ENCODE results near the gene ZNG1F.
"Not testable (repeated sequence)": the region's sequence is repeated elsewhere in the genome, so short reads cannot be mapped to it uniquely, and the experiment has no call there.

Gene ZNG1F

DNA sequence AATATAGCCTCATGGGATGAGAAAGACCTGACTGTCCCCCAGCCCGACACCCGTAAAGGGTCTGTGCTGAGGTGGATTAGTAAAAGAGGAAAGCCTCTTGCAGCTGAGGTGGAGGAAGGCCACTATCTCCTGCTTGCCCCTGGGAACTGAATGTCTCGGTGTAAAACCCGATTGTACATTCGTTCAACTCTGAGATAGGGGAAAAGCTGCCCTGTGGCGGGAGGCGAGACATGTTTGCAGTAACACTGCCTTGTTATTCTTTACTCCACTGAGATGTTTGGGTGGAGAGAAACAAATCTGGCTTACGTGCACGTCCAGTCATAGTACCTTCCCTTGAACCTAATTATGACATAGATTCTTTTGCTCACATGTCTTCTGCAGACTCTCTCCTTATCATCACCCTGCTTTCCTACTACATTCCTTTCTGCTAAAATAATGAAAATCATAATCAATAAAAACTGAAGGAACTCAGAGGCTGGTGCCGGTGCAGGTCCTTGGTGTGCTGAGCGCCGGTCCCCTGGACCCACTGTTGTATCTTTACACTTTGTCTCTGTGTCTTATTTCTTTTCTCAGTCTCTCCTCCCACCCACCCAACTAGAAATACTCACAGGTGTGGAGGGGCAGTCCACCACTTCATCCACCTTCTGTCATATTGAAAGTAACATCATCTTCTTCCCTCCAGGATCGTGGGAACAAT, 83.4 kb downstream of the ZNG1F start:
- 66 to 79% methylated on average over 6 of the region's 13 CpGs for WGBS, 2 experiments
- peaks cover 23% of the 10 kb centered on the region for H3K27me3 ChIP-seq (ENCODE audit: control insufficient read depth, insufficient read depth, low read length, poor library complexity, severe bottlenecking)
- not testable (repeated sequence) for H3K27ac ChIP-seq (ENCODE audit: insufficient read depth, low read depth, low read length, poor library complexity, severe bottlenecking); H3K9me3 ChIP-seq (ENCODE audit: control insufficient read depth, low read length); H3K4me3 ChIP-seq (ENCODE audit: insufficient read depth, low read depth, low read length); H3K36me3 ChIP-seq (ENCODE audit: control insufficient read depth, insufficient read depth, low read length); H3K4me1 ChIP-seq (ENCODE audit: control insufficient read depth, insufficient read depth, low read length)

DNA sequence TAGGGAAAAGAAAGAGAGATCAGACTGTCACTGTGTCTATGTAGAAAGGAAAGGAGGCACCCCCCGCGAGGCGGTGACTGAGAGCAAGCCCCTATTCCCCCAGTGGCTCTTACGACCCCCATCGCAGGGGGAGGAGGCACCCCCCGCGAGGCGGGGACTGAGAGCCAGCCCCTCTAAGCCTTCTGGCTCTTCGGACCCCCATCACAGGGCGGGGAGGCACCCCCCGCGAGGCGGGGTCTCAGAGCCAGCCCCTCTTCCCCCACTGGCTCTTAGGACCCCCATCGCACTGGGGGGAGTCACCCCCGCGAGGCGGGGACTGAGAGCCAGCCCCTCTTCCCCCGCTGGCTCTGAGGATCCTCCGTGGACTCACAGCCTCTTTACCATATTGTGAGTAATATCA, 84.6 kb downstream of the ZNG1F start:
- WGBS, 2 experiments: 33 to 50% methylated on average over 3 to 11 of the region's 19 CpGs
- H3K9me3 ChIP-seq (ENCODE audit: control insufficient read depth, low read length): not testable (repeated sequence)

DNA sequence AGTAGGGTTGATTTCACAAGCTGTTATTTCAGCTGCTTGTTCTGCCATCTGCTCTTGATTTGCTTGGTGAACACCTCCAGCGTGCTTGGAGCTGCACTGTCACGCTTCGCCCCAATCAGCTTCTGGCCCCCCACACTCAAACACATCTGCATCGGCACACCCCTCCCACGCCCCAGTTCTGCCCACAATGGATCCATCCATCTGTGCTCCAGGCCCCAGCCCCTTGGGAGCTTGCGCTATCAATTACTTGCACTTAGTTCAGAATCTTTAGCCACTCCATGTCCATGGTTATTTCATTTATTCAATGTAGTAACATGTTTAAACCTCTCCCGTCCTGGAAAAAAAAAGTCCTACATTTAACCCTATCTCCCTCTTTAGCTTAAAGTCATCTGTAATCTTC, 88.6 kb downstream of the ZNG1F start:
- H3K9me3 ChIP-seq (ENCODE audit: control insufficient read depth, low read length); H3K4me1 ChIP-seq (ENCODE audit: control insufficient read depth, insufficient read depth, low read length); H3K27ac ChIP-seq (ENCODE audit: insufficient read depth, low read depth, low read length, poor library complexity, severe bottlenecking); H3K4me3 ChIP-seq (ENCODE audit: insufficient read depth, low read depth, low read length); H3K36me3 ChIP-seq (ENCODE audit: control insufficient read depth, insufficient read depth, low read length); H3K27me3 ChIP-seq (ENCODE audit: control insufficient read depth, insufficient read depth, low read length, poor library complexity, severe bottlenecking): not testable (repeated sequence)
- 72 to 84% methylated on average over 3 to 4 of the region's 7 CpGs for WGBS, 2 experiments

More for the DNA sequence above, 84.6 kb downstream of the ZNG1F start:
- peaks cover 22% of the 10 kb centered on the region for H3K27me3 ChIP-seq (ENCODE audit: control insufficient read depth, insufficient read depth, low read length, poor library complexity, severe bottlenecking)
- not testable (repeated sequence) for H3K4me1 ChIP-seq (ENCODE audit: control insufficient read depth, insufficient read depth, low read length); H3K27ac ChIP-seq (ENCODE audit: insufficient read depth, low read depth, low read length, poor library complexity, severe bottlenecking); H3K4me3 ChIP-seq (ENCODE audit: insufficient read depth, low read depth, low read length); H3K36me3 ChIP-seq (ENCODE audit: control insufficient read depth, insufficient read depth, low read length)

DNA sequence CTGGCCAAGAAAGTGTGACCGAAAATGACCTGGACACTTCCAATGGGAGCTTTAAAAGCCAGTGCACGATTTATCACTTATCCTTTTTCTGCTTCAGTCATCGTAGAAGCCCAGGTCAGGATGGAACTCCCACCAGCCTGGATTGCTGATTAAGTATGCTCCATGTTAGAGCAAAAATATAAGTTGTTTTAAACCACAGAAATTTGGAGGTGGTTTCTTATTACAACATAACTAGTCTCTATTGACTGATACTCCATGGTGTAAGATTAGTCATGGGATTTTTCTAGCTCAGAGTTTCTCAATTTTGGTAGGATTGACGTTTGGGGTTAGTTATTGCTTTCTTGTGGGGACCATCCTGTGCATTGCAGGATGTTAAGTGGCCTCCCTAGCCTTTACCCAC, 90.4 kb downstream of the ZNG1F start:
- H3K4me3 ChIP-seq (ENCODE audit: insufficient read depth, low read depth, low read length); H3K27me3 ChIP-seq (ENCODE audit: control insufficient read depth, insufficient read depth, low read length, poor library complexity, severe bottlenecking); H3K9me3 ChIP-seq (ENCODE audit: control insufficient read depth, low read length); H3K27ac ChIP-seq (ENCODE audit: insufficient read depth, low read depth, low read length, poor library complexity, severe bottlenecking); H3K4me1 ChIP-seq (ENCODE audit: control insufficient read depth, insufficient read depth, low read length); H3K36me3 ChIP-seq (ENCODE audit: control insufficient read depth, insufficient read depth, low read length): not testable (repeated sequence)
- WGBS, 2 experiments: 80% methylated on average over 3 of the region's 4 CpGs

DNA sequence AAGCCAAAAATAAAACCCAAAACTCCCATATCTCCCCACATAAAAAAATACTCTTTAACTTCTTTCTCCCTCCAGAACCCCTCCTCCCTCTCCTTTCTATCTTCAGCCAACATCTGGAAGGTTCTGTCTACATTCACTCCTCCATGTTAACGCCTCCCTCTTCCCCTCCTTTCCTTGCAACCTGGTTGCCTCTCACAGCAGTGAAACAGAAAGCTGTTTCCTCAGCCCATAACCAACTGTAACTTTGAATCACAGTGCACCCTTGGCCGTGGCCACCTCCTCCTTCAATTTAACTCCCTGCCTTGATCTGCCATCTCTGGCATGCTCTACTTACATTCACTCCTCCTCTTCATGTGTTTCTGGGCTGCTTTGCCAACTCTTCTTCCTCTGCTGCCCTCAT, 94.1 kb downstream of the ZNG1F start:
- H3K27me3 ChIP-seq (ENCODE audit: control insufficient read depth, insufficient read depth, low read length, poor library complexity, severe bottlenecking); H3K9me3 ChIP-seq (ENCODE audit: control insufficient read depth, low read length); H3K36me3 ChIP-seq (ENCODE audit: control insufficient read depth, insufficient read depth, low read length); H3K27ac ChIP-seq (ENCODE audit: insufficient read depth, low read depth, low read length, poor library complexity, severe bottlenecking); H3K4me1 ChIP-seq (ENCODE audit: control insufficient read depth, insufficient read depth, low read length); H3K4me3 ChIP-seq (ENCODE audit: insufficient read depth, low read depth, low read length): not testable (repeated sequence)
- WGBS, 2 experiments: 70 to 75% methylated on average over 1 of the region's 2 CpGs

DNA sequence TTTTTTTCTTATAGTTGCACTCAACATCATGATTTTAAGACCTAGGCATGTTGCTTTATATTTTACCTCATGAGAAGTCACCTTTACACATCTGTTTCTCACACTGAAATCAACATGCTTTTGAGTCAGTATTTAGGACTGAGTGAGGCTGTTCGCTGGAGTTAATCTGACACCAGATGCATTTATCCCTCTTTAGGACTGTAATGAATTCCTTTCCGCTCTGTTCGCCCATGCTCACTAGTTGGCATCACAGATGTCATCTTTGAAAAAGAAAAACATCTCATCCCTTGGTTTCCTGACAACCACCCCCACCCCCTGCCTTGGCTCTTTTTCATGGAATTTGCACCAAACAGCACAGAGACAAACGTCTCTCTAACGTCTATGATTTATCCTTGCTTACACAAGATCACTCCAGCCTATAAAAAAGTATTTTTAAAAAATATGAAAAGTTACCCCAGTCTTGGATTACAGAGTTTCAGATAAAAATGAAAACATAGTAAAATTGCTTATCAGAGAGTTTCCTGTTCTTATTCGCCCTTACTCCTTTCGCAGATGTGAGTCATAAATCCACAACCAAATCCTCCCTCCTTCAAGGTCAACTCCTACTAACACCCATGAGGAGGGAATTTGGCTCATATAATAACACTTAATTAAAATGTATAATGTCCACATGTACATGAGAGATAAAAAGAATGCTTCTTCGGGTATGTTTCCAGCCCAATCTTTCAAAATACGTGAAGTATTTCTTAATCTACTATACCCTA, 94.9 kb downstream of the ZNG1F start:
- H3K4me1 ChIP-seq (ENCODE audit: control insufficient read depth, insufficient read depth, low read length); H3K4me3 ChIP-seq (ENCODE audit: insufficient read depth, low read depth, low read length); H3K9me3 ChIP-seq (ENCODE audit: control insufficient read depth, low read length); H3K27ac ChIP-seq (ENCODE audit: insufficient read depth, low read depth, low read length, poor library complexity, severe bottlenecking); H3K36me3 ChIP-seq (ENCODE audit: control insufficient read depth, insufficient read depth, low read length); H3K27me3 ChIP-seq (ENCODE audit: control insufficient read depth, insufficient read depth, low read length, poor library complexity, severe bottlenecking): not testable (repeated sequence)
- WGBS, 2 experiments: 77% methylated on average over 3 of the region's 9 CpGs; no CpG with 5 or more reads in 1 of the 2 experiments

DNA sequence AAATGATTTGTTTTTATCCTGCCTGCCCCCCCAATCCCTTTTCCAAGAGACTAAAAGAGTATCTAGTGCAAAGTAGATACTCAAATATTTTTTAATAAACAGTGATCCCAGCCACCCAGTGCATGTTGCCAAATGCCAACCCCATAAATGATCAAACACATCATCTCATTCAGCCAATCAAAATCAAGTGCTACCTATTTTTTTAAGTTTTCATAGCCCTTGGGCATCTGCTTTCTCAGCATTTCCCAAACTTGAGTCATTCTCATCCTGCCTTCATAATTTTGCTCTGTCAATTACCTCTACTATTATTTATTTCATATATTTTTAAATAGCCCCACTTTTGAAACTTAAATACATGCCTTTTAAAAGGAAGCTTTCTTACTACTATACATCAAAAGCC, 98.2 kb downstream of the ZNG1F start:
- H3K27ac ChIP-seq (ENCODE audit: insufficient read depth, low read depth, low read length, poor library complexity, severe bottlenecking); H3K36me3 ChIP-seq (ENCODE audit: control insufficient read depth, insufficient read depth, low read length): not testable (repeated sequence)

DNA sequence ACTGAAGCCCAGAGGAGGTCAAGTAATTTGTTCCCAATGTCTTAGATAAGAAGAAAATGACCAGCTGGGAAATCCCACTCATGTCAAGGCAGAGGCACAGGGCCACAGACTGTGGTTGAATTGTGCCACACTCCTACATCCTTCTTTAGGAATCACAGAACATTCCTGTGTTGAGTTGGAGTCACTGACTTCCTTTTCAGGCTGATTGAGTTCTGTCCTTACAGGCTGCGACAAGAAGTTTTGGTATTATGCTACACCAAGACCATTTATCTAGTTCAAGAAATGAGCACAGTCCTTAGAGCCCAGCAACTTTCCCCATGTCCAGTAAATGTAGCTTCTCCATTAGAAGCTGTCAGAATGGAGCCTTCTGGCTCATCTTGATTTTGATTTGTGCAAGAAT, 98.7 kb downstream of the ZNG1F start:
- not testable (repeated sequence) for H3K27ac ChIP-seq (ENCODE audit: insufficient read depth, low read depth, low read length, poor library complexity, severe bottlenecking); H3K4me3 ChIP-seq (ENCODE audit: insufficient read depth, low read depth, low read length); H3K9me3 ChIP-seq (ENCODE audit: control insufficient read depth, low read length); H3K4me1 ChIP-seq (ENCODE audit: control insufficient read depth, insufficient read depth, low read length); H3K36me3 ChIP-seq (ENCODE audit: control insufficient read depth, insufficient read depth, low read length)
- peaks cover 31% of the 10 kb centered on the region for H3K27me3 ChIP-seq (ENCODE audit: control insufficient read depth, insufficient read depth, low read length, poor library complexity, severe bottlenecking)
- no CpG with 5 or more reads among the region's 1 CpG for WGBS, 2 experiments

More for the DNA sequence above, 98.2 kb downstream of the ZNG1F start:
- not testable (repeated sequence) for H3K4me3 ChIP-seq (ENCODE audit: insufficient read depth, low read depth, low read length); H3K9me3 ChIP-seq (ENCODE audit: control insufficient read depth, low read length); H3K4me1 ChIP-seq (ENCODE audit: control insufficient read depth, insufficient read depth, low read length)
- peaks cover 26% of the 10 kb centered on the region for H3K27me3 ChIP-seq (ENCODE audit: control insufficient read depth, insufficient read depth, low read length, poor library complexity, severe bottlenecking)

DNA sequence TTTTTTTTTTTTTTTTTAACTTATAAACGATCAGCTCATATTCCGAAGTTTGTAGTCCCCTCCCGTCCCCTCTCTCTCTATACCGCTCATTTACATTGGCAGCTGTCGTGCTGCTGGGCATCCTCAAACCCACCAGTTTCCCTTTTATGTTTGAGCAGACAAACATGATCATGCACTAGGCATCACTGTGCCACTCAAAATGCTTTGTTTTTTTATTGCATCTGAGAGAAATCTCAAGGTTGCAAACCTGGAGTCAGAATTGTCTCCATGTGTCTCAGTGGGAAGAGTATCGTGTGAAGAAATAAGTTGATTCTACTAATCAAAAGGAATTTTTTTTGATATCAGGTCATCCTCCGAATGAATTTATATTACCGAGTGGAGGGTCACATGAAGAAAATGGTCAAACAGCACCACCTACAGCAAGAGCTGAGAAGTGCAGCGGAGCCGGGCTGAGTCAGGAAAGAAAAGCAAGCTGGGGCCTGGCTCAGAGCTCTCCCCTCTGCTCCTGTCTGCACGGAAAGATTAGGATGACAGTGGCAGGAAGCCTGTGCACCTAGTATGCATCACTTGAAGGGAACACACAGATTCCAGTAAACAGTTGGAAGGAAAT, 100.6 kb downstream of the ZNG1F start:
- not testable (repeated sequence) for H3K4me1 ChIP-seq (ENCODE audit: control insufficient read depth, insufficient read depth, low read length); H3K4me3 ChIP-seq (ENCODE audit: insufficient read depth, low read depth, low read length); H3K36me3 ChIP-seq (ENCODE audit: control insufficient read depth, insufficient read depth, low read length); H3K9me3 ChIP-seq (ENCODE audit: control insufficient read depth, low read length); H3K27ac ChIP-seq (ENCODE audit: insufficient read depth, low read depth, low read length, poor library complexity, severe bottlenecking)
- H3K27me3 ChIP-seq (ENCODE audit: control insufficient read depth, insufficient read depth, low read length, poor library complexity, severe bottlenecking): peaks cover 41% of the 10 kb centered on the region
- 23 to 29% methylated on average over 7 to 8 of the region's 11 CpGs for WGBS, 2 experiments

DNA sequence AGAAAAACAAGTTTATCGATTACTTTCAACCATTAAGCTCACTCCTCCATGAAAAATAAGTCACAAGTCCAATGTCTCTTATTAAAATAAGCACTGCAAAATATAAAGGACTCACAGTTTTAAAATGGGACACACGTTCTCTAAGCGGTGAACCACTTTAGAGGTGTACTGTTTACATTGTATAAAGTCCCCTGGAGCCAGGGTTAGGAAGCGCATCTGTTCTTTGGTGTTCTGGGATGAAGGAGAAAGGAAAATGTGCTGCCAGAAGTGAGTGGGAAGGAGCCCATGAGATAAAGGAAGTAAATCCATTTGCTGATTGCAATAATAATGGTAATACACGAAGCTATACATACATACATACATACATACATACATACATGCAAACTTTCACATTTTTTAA, 101.2 kb downstream of the ZNG1F start:
- H3K27me3 ChIP-seq (ENCODE audit: control insufficient read depth, insufficient read depth, low read length, poor library complexity, severe bottlenecking): peaks cover 42% of the 10 kb centered on the region
- H3K9me3 ChIP-seq (ENCODE audit: control insufficient read depth, low read length); H3K4me1 ChIP-seq (ENCODE audit: control insufficient read depth, insufficient read depth, low read length); H3K36me3 ChIP-seq (ENCODE audit: control insufficient read depth, insufficient read depth, low read length); H3K4me3 ChIP-seq (ENCODE audit: insufficient read depth, low read depth, low read length); H3K27ac ChIP-seq (ENCODE audit: insufficient read depth, low read depth, low read length, poor library complexity, severe bottlenecking): not testable (repeated sequence)
- WGBS, 2 experiments: 63 to 76% methylated on average over 2 to 3 of the region's 5 CpGs
